HG02759 (cell line): ENCODE data around the gene NCOA1.
"Not testable (repeated sequence)": the region's sequence is repeated elsewhere in the genome, so short reads cannot be mapped to it uniquely, and the experiment has no call there.

Experiments used
- ATAC-seq: cut with Tn5 transposase; IDR thresholded peaks from one replicate; pipeline ENCODE4 v1.9.1; 2021; ENCODE audit warnings: mild to moderate bottlenecking, moderate library complexity; ENCODE audit not compliant: unreplicated experiment

The NCOA1 gene

DNA sequence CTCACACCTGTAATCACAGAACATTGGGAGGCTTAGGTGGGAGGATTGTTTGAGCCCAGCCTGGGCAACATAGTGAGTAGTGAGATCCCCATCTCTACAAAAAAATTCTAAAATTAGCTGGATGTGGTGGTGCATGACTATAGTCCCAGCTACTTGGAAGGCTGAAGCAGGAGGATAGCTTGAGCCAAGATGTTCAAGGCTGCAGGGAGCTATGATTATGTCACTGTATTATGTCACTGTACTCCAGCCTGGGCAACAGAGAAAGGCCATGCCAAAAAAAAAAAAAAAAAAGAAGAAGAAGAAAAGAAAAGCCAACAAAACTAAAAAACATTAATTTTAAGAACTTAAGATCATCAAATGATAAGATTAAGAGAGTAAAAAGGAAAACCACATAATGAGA, 17.4 kb upstream of the NCOA1 start:
- no peak for ATAC-seq

DNA sequence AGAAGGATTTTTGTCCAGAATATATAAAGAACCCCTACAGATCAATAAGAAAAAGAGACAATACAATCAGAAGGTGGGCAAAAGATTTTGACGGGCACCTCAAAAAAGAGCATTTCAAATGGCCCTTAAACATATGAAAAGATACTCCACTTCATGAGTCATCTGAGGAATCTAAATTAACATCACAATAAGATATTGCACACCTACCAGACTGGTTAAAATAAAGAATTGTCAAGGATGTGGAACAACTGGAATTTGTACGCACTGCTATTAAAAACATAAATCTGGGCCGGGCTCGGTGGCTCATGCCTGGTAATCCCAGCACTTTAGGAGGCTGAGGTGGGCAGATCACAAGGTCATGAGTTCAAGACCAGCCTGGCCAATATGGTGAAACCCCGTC, 17.0 kb upstream of the NCOA1 start:
- no peak for ATAC-seq

DNA sequence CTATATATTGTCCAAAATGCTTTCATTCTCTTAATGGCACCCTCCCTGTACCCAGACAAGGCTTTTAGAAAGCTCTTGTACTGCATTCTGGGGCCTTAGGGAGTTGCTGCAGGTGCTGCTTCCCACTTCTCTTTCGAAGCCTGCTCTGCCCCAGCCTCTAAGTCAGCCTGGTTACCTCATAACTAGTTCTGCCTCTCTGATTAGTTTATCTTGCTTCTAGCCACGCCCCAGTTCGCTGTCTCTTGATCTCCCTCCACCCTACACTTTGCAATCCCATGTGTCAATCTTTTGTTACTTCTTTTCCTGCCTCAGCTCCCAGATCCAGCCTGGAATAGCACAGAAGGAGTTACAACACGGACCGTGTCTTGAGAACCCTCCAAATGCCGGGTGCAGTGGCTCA, 13.8 kb upstream of the NCOA1 start:
- no peak for ATAC-seq

DNA sequence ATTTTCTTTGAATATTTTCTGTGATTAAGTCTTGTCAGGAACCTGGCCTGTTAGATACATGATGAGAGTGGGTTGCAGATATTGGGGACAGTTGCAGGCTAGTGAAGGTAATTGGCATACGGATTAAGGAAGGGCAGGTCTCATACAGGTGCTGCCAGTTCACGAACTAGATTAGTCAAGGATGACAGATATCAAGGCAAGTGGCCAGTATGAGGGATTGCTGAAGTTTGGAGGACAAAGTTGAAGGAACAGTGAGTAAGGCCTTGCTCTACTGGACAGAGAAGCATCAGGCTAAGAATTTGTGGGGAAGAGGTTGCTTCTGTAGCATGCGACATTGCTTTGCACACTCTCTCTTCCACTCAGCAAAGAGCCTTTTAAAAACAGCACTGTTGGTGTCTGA, 12.8 kb upstream of the NCOA1 start:
- ATAC-seq, result no peak

DNA sequence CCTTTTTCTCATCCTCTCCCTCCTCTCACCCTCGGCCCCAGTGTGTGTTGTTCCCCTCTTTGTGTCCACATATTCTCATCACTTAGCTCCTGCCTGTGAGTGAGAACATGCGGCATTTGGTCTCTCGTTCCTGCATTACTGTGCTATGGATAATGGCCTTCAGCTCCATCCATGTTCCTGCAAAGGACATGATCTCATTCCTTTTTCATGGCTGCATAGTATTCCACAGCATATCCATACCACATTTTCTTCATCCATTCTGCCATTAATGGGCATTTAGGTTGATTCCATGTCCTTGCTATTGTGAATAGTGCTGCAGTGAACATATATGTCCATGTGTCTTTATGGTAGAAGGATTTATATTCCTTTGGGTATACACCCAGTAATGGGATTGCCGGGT, 10.8 kb upstream of the NCOA1 start:
- no peak for ATAC-seq

DNA sequence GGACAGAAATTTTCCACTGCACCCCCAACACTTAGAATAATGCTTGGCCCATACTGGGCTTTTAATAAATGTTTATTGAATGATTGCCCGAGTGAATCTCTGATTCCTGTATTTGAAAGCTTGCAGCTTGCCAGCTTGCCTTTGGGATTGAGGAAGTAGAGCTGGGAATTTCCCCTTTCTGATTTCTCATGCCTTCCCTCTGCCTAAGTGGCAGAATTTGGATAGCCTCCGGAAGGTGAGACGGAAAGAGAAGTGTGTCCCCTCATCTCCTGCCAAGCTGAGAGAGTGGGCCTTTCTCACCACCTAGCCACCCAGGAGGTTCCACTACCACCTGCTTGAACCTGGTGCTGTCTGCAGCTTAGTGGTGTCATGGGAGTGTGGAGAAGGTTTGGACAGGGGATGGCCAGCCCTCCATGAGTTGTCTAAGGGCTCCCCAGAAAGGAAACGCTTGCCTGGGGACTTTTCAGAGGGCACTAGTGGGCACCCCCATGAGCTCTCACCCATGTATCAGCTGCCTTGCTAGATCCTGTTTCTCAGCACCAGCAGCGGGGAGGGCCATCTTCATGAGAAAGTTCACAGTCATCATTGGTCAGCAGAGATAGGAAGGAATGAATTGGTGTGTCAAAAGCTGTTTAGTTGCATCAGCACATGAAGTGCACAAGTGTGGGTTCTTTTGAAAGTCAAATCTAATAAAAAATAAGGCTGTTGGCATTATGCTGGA, 8.6 kb upstream of the NCOA1 start:
- ATAC-seq, result no peak

DNA sequence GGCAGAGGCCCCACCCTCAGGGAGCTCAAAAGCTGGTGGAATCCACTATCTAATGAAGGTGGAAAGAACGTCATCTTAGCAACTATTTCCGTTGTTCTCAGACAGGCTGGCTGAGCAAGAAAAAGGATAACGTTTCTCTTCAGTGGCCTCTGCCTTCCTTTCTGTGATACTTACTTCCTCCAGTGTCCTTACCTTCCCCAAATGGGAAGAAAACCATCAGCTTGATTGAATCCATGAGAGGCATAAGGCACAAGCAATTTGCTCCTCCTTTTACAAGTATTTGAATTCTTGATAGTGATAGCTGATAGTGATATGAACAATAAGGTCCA, 8.1 kb upstream of the NCOA1 start:
- no peak for ATAC-seq

DNA sequence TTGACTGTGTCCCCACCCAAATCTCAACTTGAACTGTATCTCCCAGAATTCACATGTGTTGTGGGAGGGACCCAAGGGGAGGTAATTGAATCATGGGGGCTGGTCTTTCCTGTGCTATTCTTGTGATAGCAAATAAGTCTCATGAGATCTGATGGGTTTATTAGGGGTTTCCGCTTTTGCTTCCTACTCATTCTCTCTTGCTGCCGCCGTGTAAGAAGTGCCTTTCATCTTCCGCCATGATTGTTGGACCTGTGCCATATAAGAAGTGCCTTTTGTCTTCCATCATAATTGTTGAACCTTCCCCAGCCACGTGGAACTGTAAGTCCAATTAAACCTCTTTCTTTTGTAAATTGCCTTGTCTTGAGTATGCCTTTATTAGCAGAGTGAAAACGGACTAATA, 6.4 kb upstream of the NCOA1 start:
- not testable (repeated sequence) for ATAC-seq

DNA sequence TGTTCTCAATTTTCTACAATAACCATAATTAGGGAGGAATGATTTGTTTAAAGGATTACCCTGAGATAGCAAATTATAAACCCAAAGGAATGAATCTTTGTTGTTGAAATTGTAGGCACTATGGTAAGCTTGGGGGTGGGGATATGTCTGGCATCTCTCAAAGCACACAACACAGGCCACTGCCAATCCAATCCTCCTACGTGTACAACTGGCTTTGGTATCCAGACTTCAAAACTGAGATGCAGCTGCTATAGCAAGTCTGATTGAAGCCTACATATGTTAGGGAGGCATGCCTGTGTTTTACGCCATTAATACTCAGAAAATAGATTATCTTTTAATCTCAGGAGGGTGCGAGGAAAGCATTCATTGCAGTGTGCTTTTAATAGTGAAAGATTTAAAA, 5.9 kb upstream of the NCOA1 start:
- ATAC-seq, result no peak

DNA sequence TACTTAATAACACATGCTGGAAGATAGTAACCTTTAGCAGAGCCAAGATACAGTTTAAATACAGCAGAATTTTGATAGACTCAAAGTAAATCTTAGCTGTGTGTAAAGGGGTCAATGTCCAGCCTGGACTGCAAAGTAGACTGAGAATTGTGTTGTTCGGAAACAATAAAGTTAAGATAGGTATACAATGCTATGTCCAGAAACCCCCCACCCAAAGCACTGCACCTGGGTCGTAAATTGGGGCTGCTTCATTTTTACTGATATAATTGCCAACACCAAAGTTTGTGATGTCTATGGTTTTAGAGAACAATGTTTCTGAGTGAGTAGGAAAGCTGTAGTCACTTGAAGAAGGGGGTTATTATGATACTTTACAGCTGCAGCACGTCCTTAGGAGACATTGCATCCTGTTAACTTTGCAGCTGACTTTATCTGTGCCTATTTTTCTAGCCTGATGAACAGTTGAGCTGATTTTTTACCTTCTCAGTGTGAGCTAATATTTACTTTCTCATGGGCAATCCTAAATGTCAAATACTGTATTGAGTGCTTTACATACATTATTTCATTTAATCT, 4.3 kb upstream of the NCOA1 start:
- no peak for ATAC-seq

DNA sequence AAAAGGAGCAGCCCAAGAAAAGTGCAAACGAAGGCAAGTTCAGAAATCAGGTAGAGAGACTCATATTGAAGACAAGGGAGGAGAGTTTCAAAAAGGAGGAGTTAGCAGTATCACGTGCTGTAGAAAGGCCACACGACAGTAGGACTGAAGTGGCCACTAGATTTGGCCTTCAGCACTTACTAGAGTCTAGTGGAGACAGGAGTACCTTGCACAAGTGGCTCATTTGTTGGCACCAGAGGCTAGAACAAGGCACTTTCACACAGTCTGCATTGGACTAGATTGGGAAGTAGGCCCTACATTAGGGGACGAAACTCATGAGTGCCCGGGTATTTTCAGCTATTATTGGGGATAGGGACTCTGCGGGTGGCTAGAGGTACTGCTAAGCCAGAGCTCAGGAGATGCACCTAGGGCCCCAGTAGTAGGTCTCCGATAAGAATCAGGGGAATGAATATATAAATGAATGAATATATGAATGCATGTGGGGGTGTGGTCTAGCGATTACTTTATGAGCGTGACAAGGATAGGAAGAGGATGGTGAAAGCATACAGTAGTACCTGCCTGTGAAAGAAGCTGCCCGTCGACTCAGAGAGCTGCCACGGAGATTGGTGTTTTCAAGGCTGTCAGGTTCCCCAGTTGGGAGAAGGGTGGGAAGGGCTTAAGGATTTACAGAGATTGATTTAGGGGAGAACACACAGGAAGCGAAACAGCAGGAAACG, 1.4 kb upstream of the NCOA1 start:
- ATAC-seq, result no peak

DNA sequence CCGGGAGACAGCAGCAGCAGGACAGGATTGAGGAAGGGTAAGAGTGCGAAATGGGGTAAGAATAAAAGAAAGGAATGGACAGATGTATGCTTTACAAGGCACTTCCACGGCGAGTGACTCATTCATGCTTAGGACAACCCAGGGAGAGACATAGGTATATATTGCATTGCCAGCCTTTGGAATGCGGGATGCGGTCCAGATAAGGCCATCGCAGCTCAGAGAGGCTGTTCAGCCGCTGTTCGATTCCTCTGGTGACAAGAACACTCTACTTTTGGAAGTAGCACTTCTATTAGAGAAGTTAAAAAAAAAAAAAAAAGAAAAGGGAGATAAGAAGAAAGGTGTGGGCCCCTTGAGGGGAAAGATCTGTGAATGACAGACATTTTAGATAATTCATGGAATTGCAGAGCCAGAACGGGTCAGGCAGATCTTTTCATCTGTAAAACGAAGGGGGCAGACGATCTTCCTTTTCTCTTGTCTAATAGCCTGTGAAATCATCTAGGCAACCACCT, 819 bp upstream of the NCOA1 start:
- no peak for ATAC-seq

DNA sequence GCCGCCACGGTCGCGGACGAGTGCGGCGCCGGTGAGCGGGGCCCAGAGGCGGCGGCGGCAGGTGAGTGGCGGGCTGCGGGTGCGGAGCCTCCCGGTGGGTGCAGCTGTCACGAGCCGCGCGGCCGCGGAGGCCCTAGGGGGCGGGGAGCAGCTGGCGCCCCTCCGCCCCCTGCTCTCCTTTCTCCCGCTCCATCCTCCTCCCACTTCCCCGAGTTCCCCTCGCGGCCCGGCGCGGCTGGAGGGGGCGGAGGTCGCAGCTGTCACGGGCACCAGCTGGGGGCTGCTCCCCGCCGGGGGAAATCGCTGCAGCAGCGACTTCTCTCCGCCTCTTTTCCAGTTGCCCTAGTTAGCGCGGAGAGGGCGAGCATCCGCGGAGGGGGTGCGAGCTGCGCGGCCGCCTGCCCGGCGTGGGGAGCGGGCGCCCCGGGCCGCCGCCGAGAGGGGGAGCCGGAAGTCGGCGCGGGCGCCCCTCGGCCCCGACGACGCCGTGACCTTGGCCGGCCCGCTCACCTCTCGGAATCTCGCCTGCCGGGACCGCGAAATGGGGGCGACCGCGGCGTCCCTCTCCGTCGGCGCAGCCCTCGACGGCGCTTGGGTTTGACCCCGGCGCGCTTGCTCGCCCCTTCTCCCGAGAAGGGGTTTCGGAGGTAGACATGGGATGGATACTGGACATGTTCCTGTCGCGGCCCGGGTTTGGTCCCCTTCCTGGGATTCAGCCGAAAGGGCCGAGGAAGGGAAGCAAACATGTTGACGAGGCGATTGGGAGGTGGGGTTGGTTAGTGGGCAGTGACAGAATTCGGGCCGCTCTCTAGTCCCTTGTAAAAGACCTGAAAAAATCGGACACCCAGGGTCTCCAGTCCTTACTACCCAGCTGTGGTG, 727 bp downstream of the NCOA1 start:
- peak; percentile 45 for ATAC-seq

DNA sequence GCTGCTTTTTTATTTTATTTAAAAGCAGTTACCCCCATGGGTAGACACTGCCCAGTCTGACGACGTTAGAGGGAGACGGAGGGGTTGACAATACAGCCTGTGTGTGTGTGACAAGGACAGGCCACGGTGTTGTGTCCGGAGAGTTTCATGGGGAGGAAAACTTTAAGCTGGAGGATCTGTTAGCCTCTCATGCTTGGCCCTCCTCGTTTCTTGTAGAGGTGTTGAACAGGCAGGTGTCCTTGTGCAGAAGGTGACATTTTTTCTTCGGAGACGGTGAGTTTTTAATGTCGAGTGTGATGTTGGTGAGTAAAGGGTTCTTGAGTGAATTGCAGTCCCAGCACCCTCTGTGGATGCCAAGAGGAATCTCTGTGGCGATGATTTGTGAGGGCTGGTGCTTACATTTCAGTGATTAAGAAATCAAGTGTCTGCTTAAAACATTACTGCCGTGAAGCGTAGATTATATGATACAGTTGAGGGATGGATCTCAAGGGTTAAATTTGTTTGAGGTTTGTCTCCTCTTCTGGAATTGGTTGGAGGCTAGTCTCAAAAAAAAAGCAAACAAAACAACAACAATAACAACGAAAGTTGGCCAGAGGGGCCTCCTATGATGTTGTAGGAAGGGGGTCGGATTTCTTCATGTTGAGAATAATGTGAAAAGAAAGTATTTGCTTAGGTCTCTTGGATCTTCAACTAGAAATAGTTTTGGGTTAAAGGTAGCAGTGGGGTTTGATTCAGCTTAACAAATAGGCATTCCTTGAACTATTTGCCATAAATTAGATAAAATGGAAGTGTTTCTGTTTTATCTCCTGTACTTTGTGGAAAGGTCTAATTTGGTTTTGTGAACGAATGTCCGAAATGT, 1.6 kb downstream of the NCOA1 start:
- ATAC-seq, result no peak

DNA sequence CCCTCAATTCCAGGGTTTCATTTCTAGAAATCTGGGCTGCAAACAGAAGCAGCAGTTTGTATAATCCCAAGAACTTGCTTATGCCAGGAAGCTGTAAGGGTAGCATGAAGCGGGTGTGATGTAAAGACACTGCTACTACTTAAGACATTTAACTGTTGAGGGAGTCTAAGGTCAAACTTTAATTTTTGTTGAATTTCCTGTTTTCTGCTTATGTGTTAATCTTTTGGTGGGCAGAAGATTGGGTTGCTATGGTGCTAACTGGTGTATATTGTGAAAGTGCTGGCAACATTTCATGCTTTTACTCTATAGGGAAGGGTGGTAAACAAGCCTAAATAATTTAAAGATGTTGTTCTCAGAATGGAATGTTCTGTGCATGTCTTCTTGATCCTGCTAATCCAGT, 2.7 kb downstream of the NCOA1 start:
- no peak for ATAC-seq

DNA sequence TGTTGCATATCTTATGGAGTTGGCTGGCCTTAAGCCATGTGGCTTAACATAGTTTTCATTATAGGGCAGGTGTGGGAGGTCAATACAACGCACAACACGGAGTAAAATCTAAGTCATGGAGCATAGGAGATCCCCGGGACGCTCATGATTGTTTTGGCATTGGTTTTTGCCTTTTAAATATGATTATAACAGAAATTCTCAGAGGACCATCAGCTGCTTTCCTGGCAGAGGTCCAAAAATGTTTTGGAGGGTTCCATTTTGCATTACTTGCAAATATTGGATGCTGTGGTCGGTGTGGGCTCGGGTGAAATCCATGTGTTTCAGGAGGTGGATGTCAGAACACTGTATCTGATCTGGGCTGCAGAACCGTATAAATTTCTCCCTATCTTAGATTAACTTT, 3.4 kb downstream of the NCOA1 start:
- no peak for ATAC-seq

DNA sequence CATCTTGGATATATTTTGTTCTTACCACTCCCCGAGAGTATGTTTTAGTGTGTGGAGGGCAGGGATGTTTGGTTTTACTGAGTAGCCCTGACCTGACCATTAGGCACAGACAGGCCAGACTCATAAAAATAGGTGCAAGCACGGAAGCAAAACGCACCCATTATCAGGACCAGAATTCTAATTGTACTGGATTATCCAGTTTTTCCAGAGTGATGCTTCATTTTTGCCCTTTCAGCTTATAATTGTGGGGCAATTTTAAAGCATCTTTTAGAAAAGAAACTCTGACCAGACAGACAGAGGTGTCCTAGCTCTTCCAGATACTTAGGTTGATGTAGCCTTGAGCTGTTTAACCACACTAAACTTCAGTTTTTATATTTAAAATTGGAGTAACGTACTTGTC, 4.4 kb downstream of the NCOA1 start:
- ATAC-seq, result no peak

DNA sequence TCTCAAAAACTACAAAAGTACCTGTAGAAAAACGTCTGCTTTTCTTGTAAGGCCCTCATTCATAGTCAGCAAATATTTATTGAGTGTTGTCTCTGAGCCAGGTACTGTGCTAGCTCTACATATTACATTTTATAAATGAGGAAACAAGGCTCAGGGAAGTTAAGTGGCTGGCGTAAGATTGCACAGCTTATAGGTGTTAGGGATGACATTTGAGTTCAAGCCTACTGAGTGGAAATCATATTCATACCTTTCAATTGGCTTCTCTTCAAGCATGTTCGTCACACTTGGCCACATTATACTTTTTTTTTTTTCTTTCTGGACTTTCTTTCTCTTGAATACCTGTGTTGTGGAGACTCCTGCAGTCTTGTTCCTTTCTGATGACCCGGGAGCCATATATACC, 5.9 kb downstream of the NCOA1 start:
- no peak for ATAC-seq

DNA sequence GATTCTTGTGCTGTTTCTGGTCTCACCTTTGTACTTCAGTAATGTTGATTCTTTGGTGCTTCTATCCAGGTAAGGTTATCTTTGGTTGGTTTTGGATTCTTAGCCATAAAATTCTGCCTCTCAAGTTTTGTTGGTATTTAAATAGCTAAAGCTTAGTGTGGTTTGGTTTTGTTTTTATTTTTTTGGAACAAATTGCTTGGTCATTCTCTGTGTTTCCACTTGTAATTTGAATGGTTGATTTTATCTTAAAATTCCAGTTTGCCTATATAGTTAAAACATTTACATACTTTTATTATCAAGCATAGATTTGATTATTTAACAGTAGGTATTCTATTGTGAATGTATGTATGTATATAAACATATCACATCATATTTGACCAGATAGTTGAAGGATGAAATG, 6.6 kb downstream of the NCOA1 start:
- ATAC-seq, result no peak

DNA sequence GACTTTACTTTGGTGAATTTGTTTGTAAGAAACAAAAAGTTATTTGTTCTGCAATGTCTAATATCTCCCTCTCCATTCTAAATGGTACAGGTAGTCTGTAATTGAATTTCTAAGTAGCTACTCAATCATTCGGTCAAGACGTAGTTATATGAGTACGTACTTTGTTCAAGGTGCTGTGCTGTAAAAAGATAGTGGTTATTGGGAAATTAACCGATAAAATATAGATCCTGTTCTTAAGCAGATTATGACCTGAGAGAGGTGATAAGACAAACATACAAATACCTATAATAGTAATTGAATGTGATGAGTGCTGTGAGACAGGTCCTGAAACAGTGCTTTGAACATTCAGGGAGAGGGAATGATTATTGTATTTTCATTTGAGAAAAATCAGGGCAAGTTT, 7.1 kb downstream of the NCOA1 start:
- ATAC-seq, result no peak

DNA sequence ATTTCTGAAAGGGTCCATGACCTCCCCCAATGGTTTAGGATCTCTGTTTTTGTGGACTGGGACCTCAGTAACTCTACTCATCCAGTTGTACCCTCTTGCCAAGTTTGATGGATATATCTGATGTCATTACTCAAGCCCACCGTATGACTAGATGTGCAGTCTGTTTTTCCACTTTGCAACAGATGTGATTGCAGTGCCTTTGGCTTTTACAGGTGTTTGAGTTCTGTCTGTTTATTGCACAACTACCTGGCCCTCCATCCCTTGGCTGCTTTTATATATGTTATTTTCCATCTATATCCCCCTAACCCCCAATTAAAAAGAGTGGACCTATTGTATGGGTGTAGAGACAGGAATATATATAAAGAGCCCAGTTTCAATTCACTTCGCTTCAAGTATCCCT, 10.8 kb downstream of the NCOA1 start:
- no peak for ATAC-seq
